Astrocyte (in vitro differentiated cells and primary cell): ENCODE results near the gene CORO7. TPM values are rescaled to one million over a fixed set of nuclear protein-coding genes. Genes with fewer than 3 reads are reported as not detected.

Experiments
- DNase-seq: peaks from one replicate; pipeline ENCODE4 v3.0.0-alpha.2; 2010; ENCODE audit warnings: low read depth
- FAIRE-seq: peaks from 2 replicates; lab custom pipeline; 2011; peaks lifted over from hg19 to GRCh38; lab: Jason Lieb, UNC
- H2AFZ ChIP-seq: 2 replicates; pipeline ENCODE4 v1.6.0; 2012; ENCODE audit warnings: low read depth, low read length, inconsistent platforms
- H3K27ac ChIP-seq: 2 replicates; pipeline ENCODE4 v1.5.1; 2011; ENCODE audit warnings: low read depth, low read length, inconsistent platforms
- H3K27me3 ChIP-seq: 2 replicates; pipeline ENCODE4 v1.6.0; 2011; ENCODE audit warnings: low read length, inconsistent platforms; ENCODE audit not compliant: insufficient read depth
- H3K36me3 ChIP-seq: 2 replicates; pipeline ENCODE4 v1.5.1; 2011; ENCODE audit warnings: low read length, inconsistent platforms; ENCODE audit not compliant: insufficient read depth
- H3K4me1 ChIP-seq: 2 replicates; pipeline ENCODE4 v1.5.1; 2011; ENCODE audit warnings: low read length, inconsistent platforms; ENCODE audit not compliant: insufficient read depth
- H3K4me2 ChIP-seq: 2 replicates; pipeline ENCODE4 v1.6.0; 2012; ENCODE audit warnings: low read length, inconsistent platforms
- H3K4me3 ChIP-seq: 2 replicates; pipeline ENCODE4 v1.5.1; 2011; ENCODE audit warnings: low read depth, mild to moderate bottlenecking, low read length, inconsistent platforms; ENCODE audit not compliant: insufficient read depth
- H3K79me2 ChIP-seq: 2 replicates; pipeline ENCODE4 v1.6.0; 2012; ENCODE audit warnings: mild to moderate bottlenecking, low read length, inconsistent platforms; ENCODE audit not compliant: insufficient read depth
- H3K9ac ChIP-seq: 2 replicates; pipeline ENCODE4 v1.6.0; 2012; ENCODE audit warnings: mild to moderate bottlenecking, low read length, inconsistent platforms
- H3K9me3 ChIP-seq: 2 replicates; pipeline ENCODE4 v1.5.1; 2012; ENCODE audit warnings: low read depth, mild to moderate bottlenecking, low read length, inconsistent platforms; ENCODE audit not compliant: insufficient read depth
- H4K20me1 ChIP-seq: 2 replicates; pipeline ENCODE4 v1.6.0; 2012; ENCODE audit warnings: low read length, inconsistent platforms; ENCODE audit not compliant: insufficient read depth
- H3K27ac Mint-ChIP-seq: one replicate; pipeline ENCODE4 v1.8.0; 2021; ENCODE audit warnings: mild to moderate bottlenecking, mixed read lengths; ENCODE audit not compliant: unreplicated experiment
- H3K27me3 Mint-ChIP-seq: one replicate; pipeline ENCODE4 v1.8.0; 2021; ENCODE audit warnings: low read depth, mixed read lengths; ENCODE audit not compliant: unreplicated experiment
- H3K36me3 Mint-ChIP-seq: one replicate; pipeline ENCODE4 v1.8.0; 2021; ENCODE audit warnings: low read depth, mixed read lengths; ENCODE audit not compliant: unreplicated experiment
- H3K4me1 Mint-ChIP-seq: one replicate; pipeline ENCODE4 v1.8.0; 2021; ENCODE audit warnings: low read depth, mixed read lengths; ENCODE audit not compliant: unreplicated experiment
- H3K4me3 Mint-ChIP-seq: one replicate; pipeline ENCODE4 v1.8.0; 2021; ENCODE audit warnings: mild to moderate bottlenecking, moderate library complexity, mixed read lengths; ENCODE audit not compliant: unreplicated experiment
- H3K9me3 Mint-ChIP-seq: one replicate; pipeline ENCODE4 v1.8.0; 2021; ENCODE audit warnings: mild to moderate bottlenecking, mixed read lengths; ENCODE audit not compliant: unreplicated experiment
- EZH2 ChIP-seq: IDR thresholded peaks from 2 replicates; pipeline ENCODE4 v1.6.1; 2012; ENCODE audit warnings: mild to moderate bottlenecking, low read length, inconsistent platforms; ENCODE audit not compliant: insufficient read depth
- total RNA-seq: library from RNA; stranded (reverse); gene quantifications from 2 replicates; pipeline ENCODE4 v1.2.1, GENCODE V29; 2021
- TF ChIP-seq, protein P1 (sequence below): IDR thresholded peaks from 2 replicates; pipeline ENCODE4 v1.5.1; 2011; ENCODE audit warnings: low read depth, mild to moderate bottlenecking, inconsistent platforms, low read length, moderate library complexity; ENCODE audit not compliant: insufficient read depth

CORO7 gene
- total RNA-seq, 1 donor from 2014 or later = 26.4 TPM

DNA sequence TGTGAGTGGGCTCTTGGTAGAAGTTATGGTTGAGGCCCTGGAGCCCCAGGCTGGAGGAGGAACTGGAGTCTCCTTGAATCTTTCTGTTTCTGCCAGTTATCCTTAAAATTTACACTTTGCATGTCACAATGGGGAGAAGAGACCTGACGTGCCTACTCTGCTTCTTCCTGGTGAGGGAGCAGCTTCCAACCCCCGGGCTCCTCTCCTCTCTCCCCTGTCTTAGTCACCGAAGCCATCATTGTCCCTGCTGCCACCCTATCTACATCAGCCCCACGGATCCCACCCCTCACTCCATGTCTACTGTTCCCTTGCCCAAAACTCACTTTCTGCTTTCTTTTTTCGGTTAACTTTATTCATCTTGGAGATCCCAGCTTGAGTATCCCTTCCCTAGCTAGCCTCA, 26.9 kb upstream of the CORO7 start:
- Histone ChIP-seq H3K9me3 (no peaks in the 10 kb centered on the region), H3K4me1 (no peaks in the 10 kb centered on the region), H4K20me1 (peaks cover 8% of the 10 kb centered on the region), H2AFZ (no peak overlapping the region), H3K27ac (no peak overlapping the region), H3K36me3 (peaks cover 49% of the 10 kb centered on the region), H3K9ac (no peak overlapping the region), H3K79me2 (no peaks in the 10 kb centered on the region), H3K27me3 (no peaks in the 10 kb centered on the region), H3K4me3 (no peak overlapping the region), H3K4me2 (no peak overlapping the region)
- Mint-ChIP-seq H3K27me3 (no peaks in the 10 kb centered on the region), H3K4me3 (no peak overlapping the region), H3K9me3 (no peaks in the 10 kb centered on the region), H3K36me3 (peaks cover 21% of the 10 kb centered on the region), H3K27ac (no peak overlapping the region), H3K4me1 (no peaks in the 10 kb centered on the region)
- no peak for TF ChIP-seq EZH2
- TF ChIP-seq, protein P1, sequence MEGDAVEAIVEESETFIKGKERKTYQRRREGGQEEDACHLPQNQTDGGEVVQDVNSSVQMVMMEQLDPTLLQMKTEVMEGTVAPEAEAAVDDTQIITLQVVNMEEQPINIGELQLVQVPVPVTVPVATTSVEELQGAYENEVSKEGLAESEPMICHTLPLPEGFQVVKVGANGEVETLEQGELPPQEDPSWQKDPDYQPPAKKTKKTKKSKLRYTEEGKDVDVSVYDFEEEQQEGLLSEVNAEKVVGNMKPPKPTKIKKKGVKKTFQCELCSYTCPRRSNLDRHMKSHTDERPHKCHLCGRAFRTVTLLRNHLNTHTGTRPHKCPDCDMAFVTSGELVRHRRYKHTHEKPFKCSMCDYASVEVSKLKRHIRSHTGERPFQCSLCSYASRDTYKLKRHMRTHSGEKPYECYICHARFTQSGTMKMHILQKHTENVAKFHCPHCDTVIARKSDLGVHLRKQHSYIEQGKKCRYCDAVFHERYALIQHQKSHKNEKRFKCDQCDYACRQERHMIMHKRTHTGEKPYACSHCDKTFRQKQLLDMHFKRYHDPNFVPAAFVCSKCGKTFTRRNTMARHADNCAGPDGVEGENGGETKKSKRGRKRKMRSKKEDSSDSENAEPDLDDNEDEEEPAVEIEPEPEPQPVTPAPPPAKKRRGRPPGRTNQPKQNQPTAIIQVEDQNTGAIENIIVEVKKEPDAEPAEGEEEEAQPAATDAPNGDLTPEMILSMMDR = no peak
- DNase-seq = no peak
- no peak for FAIRE-seq

DNA sequence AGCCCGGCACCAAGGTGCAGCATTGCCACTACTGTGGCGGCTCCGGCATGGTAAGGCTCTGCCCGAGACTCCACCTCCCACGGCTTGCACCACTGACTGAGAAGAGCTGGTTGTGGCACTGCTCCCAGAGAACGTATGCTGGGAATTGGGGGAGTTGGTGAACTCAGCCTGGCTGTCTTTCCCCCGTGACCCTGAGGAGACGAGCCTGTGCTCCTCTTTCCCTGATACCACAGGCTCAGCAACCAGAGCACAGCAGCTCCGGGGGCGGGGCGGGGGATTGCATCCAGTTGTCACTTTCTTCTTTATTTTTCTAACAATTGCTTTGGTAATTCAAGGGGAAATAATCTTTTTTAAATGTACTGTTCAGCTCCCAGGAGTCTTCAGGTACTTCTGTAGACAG, 26.0 kb upstream of the CORO7 start:
- no peaks in the 10 kb centered on the region for H3K27me3 ChIP-seq
- no peak overlapping the region for H3K4me3 ChIP-seq
- H3K27me3 Mint-ChIP-seq = no peaks in the 10 kb centered on the region
- FAIRE-seq (no peak), DNase-seq (no peak)
- H4K20me1 ChIP-seq = peaks cover 8% of the 10 kb centered on the region
- H3K4me3 Mint-ChIP-seq = no peak overlapping the region
- no peaks in the 10 kb centered on the region for H3K79me2 ChIP-seq
- H2AFZ ChIP-seq = no peak overlapping the region
- H3K9me3 ChIP-seq = no peaks in the 10 kb centered on the region
- no peaks in the 10 kb centered on the region for H3K4me1 ChIP-seq
- TF ChIP-seq, protein P1 = no peak
- TF ChIP-seq EZH2 = no peak
- no peaks in the 10 kb centered on the region for H3K4me1 Mint-ChIP-seq
- no peak overlapping the region for H3K4me2 ChIP-seq
- H3K9me3 Mint-ChIP-seq = no peaks in the 10 kb centered on the region
- H3K27ac Mint-ChIP-seq = no peak overlapping the region
- no peak overlapping the region for H3K9ac ChIP-seq
- H3K27ac ChIP-seq = no peak overlapping the region
- peaks cover 19% of the 10 kb centered on the region for H3K36me3 Mint-ChIP-seq
- H3K36me3 ChIP-seq = peaks cover 53% of the 10 kb centered on the region

- TF ChIP-seq, protein P1 = no peak
- no peak for TF ChIP-seq EZH2
- DNase-seq (no peak), FAIRE-seq (no peak)
- no peaks in the 10 kb centered on the region for H3K27me3 ChIP-seq
- no peak overlapping the region for H3K4me3 ChIP-seq
- Mint-ChIP-seq H3K4me3 (no peak overlapping the region), H3K4me1 (peaks cover 3% of the 10 kb centered on the region), H3K27ac (no peak overlapping the region), H3K27me3 (no peaks in the 10 kb centered on the region), H3K36me3 (peaks cover 9% of the 10 kb centered on the region), H3K9me3 (no peaks in the 10 kb centered on the region)
- H3K27ac ChIP-seq = no peak overlapping the region
- no peaks in the 10 kb centered on the region for H3K4me1 ChIP-seq
- peaks cover 11% of the 10 kb centered on the region for H4K20me1 ChIP-seq
- H3K36me3 ChIP-seq = peaks cover 53% of the 10 kb centered on the region
- H3K9ac ChIP-seq = no peak overlapping the region
- H3K4me2 ChIP-seq = no peak overlapping the region
- peaks cover 21% of the 10 kb centered on the region for H3K79me2 ChIP-seq
- H2AFZ ChIP-seq = no peak overlapping the region
- no peaks in the 10 kb centered on the region for H3K9me3 ChIP-seq
Measured at GRCh38 chr16:4437366-4437765, 21.0 kb upstream of the CORO7 start.
